GM18873 (cell line): ENCODE data around the gene SLC6A14.

Experiments used
- ATAC-seq: cut with Tn5 transposase; IDR thresholded peaks from one replicate; pipeline ENCODE4 v1.9.1; 2021; ENCODE audit warnings: mild to moderate bottlenecking, moderate library complexity, moderate number of reproducible peaks; ENCODE audit not compliant: unreplicated experiment, low FRiP score

SLC6A14 gene

GRCh38 chrX:116436358-116436816 is at the start of gene SLC6A14:
SLC6A14 (plus strand) TSS chrX:116436606; CDS start chrX:116436710, 104 bp downstream.
- ATAC-seq = no peak

- no peak for ATAC-seq
Observed at GRCh38 chrX:116395752-116396151, 40.7 kb upstream of the SLC6A14 start.

GRCh38 chrX:116399681-116400080 is 36.7 kb upstream of the SLC6A14 start:
- ATAC-seq = no peak

GRCh38 chrX:116409219-116409618 is 27.2 kb upstream of the SLC6A14 start:
- no peak for ATAC-seq

- no peak for ATAC-seq
Observed at GRCh38 chrX:116413273-116413672, 23.1 kb upstream of the SLC6A14 start.

GRCh38 chrX:116417214-116417613 is 19.2 kb upstream of the SLC6A14 start:
- ATAC-seq = no peak

GRCh38 chrX:116417968-116418367 is 18.4 kb upstream of the SLC6A14 start:
- ATAC-seq = no peak

GRCh38 chrX:116427978-116428377 is 8.4 kb upstream of the SLC6A14 start:
- no peak for ATAC-seq

- no peak for ATAC-seq
Observed at GRCh38 chrX:116435597-116435996, 809 bp upstream of the SLC6A14 start.

GRCh38 chrX:116449156-116449555 is 12.8 kb downstream of the SLC6A14 start:
- no peak for ATAC-seq

GRCh38 chrX:116462822-116463221 is 26.4 kb downstream of the SLC6A14 start, which contains the start of gene CT83:
CT83 (minus strand) TSS chrX:116462976; CDS start chrX:116462856, 120 bp downstream.
- no peak for ATAC-seq

- ATAC-seq = no peak
Observed at GRCh38 chrX:116480059-116480458, 43.7 kb downstream of the SLC6A14 start.

GRCh38 chrX:116490104-116490503 is 53.7 kb downstream of the SLC6A14 start:
- ATAC-seq = no peak

- ATAC-seq = no peak
Observed at GRCh38 chrX:116493271-116493670, 56.9 kb downstream of the SLC6A14 start.

- ATAC-seq = no peak
Observed at GRCh38 chrX:116499780-116500179, 63.4 kb downstream of the SLC6A14 start.
